Tibial nerve (tissue), 4 donors: ENCODE measurements around the gene PLCXD3. TPM values are rescaled to one million over a fixed set of nuclear protein-coding genes. Genes with fewer than 3 reads are reported as not detected.

Experiments
- DNase-seq, 2 donors: peaks; one replicate each; pipeline ENCODE4 v3.0.0-alpha.2; 2019; ENCODE audit warnings: low spot score in 2 of 2
- H3K27ac ChIP-seq, 4 donors: fragments of 200-600 bp; sonication (generic) in 3 of 4; one replicate each; pipeline ENCODE4 v1.5.1; 2017 to 2019; ENCODE audit warnings: mild to moderate bottlenecking in 1 of 4
- H3K27me3 ChIP-seq, 2 donors: fragments of 200-600 bp; sonication (generic) in 1 of 2; one replicate each; pipeline versions ENCODE4 v1.5.1 to v1.6.0; 2017 to 2019
- H3K36me3 ChIP-seq, 3 donors: fragments of 200-600 bp; sonication (generic); one replicate each; pipeline ENCODE4 v1.5.1; 2018 to 2019
- H3K4me1 ChIP-seq, 4 donors: fragments of 200-600 bp; sonication (generic) in 3 of 4; one replicate each; pipeline ENCODE4 v1.5.1; 2017 to 2019
- H3K4me3 ChIP-seq, 4 donors: fragments of 200-600 bp; sonication (generic) in 3 of 4; one replicate each; pipeline ENCODE4 v1.5.1; 2017 to 2019; ENCODE audit warnings: mild to moderate bottlenecking in 1 of 4, moderate library complexity in 1 of 4
- H3K9me3 ChIP-seq, 4 donors: fragments of 200-600 bp; sonication (generic) in 3 of 4; one replicate each; pipeline ENCODE4 v1.5.1; 2017 to 2019
- EP300 ChIP-seq, 2 donors: sonication (generic); formaldehyde crosslinking; IDR thresholded peaks; one replicate each; pipeline ENCODE4 v1.6.1; 2017; ENCODE audit warnings: antibody characterized with exemption in 2 of 2, mild to moderate bottlenecking in 1 of 2
- POLR2A ChIP-seq, 2 donors: fragments of 450-650 bp; IDR thresholded peaks; one replicate each; pipeline ENCODE4 v1.6.1; 2017; ENCODE audit warnings: antibody characterized with exemption in 2 of 2, mild to moderate bottlenecking in 2 of 2, moderate library complexity in 2 of 2
- WGBS, 2 donors: methylation state at CpG; one replicate each; pipeline ENCODE4 v1.1.5; 2018; 5-methylcytosine and 5-hydroxymethylcytosine counted together
- total RNA-seq, 4 donors: library from RNA; depleted of rRNA; stranded (reverse); fragments of >200 nt; gene quantifications; one replicate each; pipeline ENCODE4 v1.1.0, GENCODE V29; 2016
- TF ChIP-seq, protein P1 (sequence below), 5 experiments: fragments of 200-600 bp in 3 of 5; fragments of 450-650 bp in 2 of 5; sonication (generic) in 3 of 5; IDR thresholded peaks; one replicate each; pipeline ENCODE4 v1.5.1; 2016 to 2019; ENCODE audit warnings: antibody characterized with exemption in 5 of 5, mild to moderate bottlenecking in 3 of 5, moderate library complexity in 2 of 5

PLCXD3 gene
- total RNA-seq, 4 donors from 2014 or later: 2.1 to 7.9 (median 7.0) TPM

DNA sequence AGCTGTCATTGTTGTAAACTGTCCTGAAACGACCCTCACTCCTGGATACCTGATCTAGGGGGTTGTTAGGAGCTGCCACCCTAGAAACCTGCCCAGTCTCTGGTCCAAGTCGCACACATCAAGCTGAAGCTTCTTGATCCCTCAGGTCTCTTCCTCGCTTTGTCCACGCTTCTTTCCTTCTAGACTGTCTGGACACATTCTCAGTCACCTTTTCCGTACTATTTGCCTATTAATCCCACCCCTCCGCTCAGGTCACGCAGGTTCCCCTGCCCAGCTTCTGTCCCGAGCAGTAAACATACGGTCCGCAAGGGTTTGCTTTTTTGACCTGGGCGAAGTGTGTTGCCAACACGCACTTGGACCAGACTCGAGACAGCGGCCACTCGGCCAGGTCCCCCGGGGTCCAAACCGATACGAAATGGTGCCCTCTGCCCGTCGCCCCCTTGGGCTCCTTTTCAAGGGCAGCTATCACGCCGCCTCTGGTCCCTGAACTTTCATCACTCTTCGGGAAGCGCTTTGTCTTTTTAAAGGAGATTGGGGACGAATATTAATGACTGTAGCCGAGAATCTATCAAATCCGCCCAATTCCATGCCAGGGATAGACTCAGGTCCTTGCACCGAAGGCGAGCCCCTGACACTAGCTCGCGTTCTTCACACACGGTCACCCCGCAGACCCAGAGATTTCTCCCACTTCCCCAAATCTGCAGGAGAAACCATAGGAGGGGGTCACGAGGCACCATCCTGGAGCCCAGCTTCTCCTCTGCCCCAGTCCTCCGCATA, 814 bp downstream of the PLCXD3 start:
- DNase-seq: no peak
- H3K9me3 ChIP-seq: no peaks in the 10 kb centered on the region
- peak overlapping the region; percentile 20 to 53 (median 32) for H3K4me3 ChIP-seq
- H3K27me3 ChIP-seq: peaks cover 0 to 31% of the 10 kb centered on the region in 2 donors
- H3K27ac ChIP-seq: no peak overlapping the region
- 28 to 41% methylated on average over 31 to 35 of the region's 35 CpGs for WGBS, 2 donors
- TF ChIP-seq, protein P1, sequence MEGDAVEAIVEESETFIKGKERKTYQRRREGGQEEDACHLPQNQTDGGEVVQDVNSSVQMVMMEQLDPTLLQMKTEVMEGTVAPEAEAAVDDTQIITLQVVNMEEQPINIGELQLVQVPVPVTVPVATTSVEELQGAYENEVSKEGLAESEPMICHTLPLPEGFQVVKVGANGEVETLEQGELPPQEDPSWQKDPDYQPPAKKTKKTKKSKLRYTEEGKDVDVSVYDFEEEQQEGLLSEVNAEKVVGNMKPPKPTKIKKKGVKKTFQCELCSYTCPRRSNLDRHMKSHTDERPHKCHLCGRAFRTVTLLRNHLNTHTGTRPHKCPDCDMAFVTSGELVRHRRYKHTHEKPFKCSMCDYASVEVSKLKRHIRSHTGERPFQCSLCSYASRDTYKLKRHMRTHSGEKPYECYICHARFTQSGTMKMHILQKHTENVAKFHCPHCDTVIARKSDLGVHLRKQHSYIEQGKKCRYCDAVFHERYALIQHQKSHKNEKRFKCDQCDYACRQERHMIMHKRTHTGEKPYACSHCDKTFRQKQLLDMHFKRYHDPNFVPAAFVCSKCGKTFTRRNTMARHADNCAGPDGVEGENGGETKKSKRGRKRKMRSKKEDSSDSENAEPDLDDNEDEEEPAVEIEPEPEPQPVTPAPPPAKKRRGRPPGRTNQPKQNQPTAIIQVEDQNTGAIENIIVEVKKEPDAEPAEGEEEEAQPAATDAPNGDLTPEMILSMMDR (IDR thresholded peaks at IDR 0.05): no peak
- TF ChIP-seq POLR2A (IDR thresholded peaks at IDR 0.05) (no peak), EP300 (IDR thresholded peaks at IDR 0.05) (no peak)
- H3K4me1 ChIP-seq: peaks cover 0 to 18% (median 2%) of the 10 kb centered on the region in 4 donors
- no peaks in the 10 kb centered on the region for H3K36me3 ChIP-seq

DNA sequence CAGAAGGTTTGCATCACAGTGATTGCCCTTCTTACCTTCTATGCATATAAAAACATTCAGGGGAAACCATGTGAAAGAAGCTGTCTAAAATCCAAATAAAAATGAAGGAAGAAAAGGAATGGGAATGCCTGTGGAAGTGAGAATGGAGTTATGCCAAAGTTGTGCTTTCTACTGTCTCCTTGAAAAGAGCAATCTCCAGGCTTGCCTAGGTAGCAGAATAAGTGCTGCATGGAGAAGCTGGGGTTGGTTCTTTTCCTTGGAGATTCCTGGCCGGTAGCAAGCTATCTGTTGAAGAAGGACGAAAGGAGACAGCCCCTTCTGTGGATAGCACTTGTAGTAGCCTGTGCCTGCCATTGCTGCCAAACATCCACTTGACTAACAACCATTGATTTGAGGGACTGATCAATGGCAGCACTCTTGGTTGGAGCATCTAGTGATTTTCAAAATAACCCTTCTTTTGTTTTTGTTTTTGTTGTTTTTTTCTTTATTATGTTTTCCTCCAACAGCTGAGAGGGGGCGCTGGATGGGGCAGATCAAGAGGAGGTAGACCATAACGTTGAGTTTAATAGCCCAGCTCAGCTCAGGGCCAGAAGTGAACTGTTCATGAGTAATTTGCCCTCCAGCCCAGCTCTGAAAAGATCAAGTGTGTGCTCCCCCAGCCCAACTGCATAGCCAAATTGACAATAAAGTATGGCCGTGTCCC, 1.6 kb downstream of the PLCXD3 start:
- TF ChIP-seq EP300 (IDR thresholded peaks at IDR 0.05) (no peak), POLR2A (IDR thresholded peaks at IDR 0.05) (no peak)
- TF ChIP-seq, protein P1 (IDR thresholded peaks at IDR 0.05): no peak
- WGBS, 2 donors: 45 to 47% methylated on average over 5 of the region's 5 CpGs
- no peak for DNase-seq
- Histone ChIP-seq H3K27ac (no peak overlapping the region), H3K9me3 (no peaks in the 10 kb centered on the region), H3K4me1 (peaks cover 0 to 18% (median 2%) of the 10 kb centered on the region in 4 donors), H3K4me3 (peak overlapping the region in 2 of 4 donors; percentile 34 to 53), H3K36me3 (no peaks in the 10 kb centered on the region), H3K27me3 (peaks cover 0 to 31% of the 10 kb centered on the region in 2 donors)

GRCh38 chr5:41508186-41508585, 2.2 kb downstream of the PLCXD3 start:
- Histone ChIP-seq H3K27me3 (peaks cover 0 to 31% of the 10 kb centered on the region in 2 donors), H3K4me3 (peak overlapping the region in 1 of 4 donors; percentile 53), H3K4me1 (peaks cover 0 to 18% (median 2%) of the 10 kb centered on the region in 4 donors), H3K9me3 (no peaks in the 10 kb centered on the region), H3K27ac (no peak overlapping the region), H3K36me3 (no peaks in the 10 kb centered on the region)
- TF ChIP-seq POLR2A (IDR thresholded peaks at IDR 0.05) (no peak), EP300 (IDR thresholded peaks at IDR 0.05) (no peak)
- TF ChIP-seq, protein P1 (IDR thresholded peaks at IDR 0.05): no peak
- no peak for DNase-seq

DNA sequence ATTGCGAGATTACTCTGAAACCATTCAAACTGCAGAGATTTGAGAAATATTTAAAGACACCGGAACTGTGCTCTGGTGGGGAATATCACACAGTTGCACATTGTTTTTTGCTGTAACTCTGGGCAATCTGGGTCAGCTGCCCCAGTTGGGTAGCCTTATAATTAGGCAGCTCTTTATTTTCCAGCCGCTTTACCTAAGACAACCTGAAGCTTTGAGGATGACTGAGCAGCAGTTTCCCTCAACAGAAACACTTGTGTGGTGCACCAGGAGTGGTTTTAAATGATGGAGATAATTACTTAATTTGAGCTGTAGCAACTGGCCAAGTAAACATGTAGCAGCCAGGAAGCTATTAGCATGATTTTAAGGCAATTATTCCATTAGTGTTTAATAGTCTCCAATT, 2.9 kb downstream of the PLCXD3 start:
- peaks cover 0 to 18% (median 2%) of the 10 kb centered on the region in 4 donors for H3K4me1 ChIP-seq
- 58 to 77% methylated on average over 3 of the region's 3 CpGs for WGBS, 2 donors
- TF ChIP-seq EP300 (IDR thresholded peaks at IDR 0.05) (no peak), POLR2A (IDR thresholded peaks at IDR 0.05) (no peak)
- TF ChIP-seq, protein P1 (IDR thresholded peaks at IDR 0.05): no peak
- no peak overlapping the region for H3K4me3 ChIP-seq
- peaks cover 0 to 31% of the 10 kb centered on the region in 2 donors for H3K27me3 ChIP-seq
- no peaks in the 10 kb centered on the region for H3K36me3 ChIP-seq
- H3K9me3 ChIP-seq: no peaks in the 10 kb centered on the region
- no peak overlapping the region for H3K27ac ChIP-seq
- no peak for DNase-seq

DNA sequence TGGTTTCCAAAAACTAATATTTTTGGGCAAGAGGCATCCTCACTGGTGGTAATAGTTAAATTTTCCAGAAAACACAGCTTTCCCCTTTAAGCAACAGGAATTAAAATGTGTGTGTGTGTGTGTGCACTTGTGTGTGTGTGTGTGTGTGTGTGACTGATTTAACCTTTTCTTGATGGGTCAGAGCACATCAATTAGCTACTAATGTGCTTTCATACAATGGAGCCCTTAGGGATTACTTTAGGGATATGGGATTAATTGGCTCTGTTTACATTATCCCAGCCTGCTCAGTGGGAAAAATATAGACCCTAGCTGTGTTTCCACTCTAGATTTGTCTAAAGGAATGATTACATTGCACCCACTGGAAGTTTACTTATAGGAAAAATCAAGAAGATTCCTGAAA, 6.5 kb downstream of the PLCXD3 start:
- TF ChIP-seq EP300 (IDR thresholded peaks at IDR 0.05): no peak
- no peak for TF ChIP-seq POLR2A (IDR thresholded peaks at IDR 0.05)
- TF ChIP-seq, protein P1 (IDR thresholded peaks at IDR 0.05): no peak

More for the DNA sequence above, 6.5 kb downstream of the PLCXD3 start:
- H3K27ac ChIP-seq: no peak overlapping the region
- peaks cover 0 to under 1% of the 10 kb centered on the region in 2 donors for H3K27me3 ChIP-seq
- DNase-seq: no peak
- no peak overlapping the region for H3K4me3 ChIP-seq
- no peaks in the 10 kb centered on the region for H3K4me1 ChIP-seq
- no peaks in the 10 kb centered on the region for H3K36me3 ChIP-seq
- no peaks in the 10 kb centered on the region for H3K9me3 ChIP-seq
